ENCODE data around the gene ACTMAP.
A peak's percentile ranks its signal among the peaks of the same experiment; 100 is the strongest.
"Not testable (repeated sequence)": the region's sequence is repeated elsewhere in the genome, so short reads cannot be mapped to it uniquely, and the experiment has no call there.

ACTMAP gene

DNA sequence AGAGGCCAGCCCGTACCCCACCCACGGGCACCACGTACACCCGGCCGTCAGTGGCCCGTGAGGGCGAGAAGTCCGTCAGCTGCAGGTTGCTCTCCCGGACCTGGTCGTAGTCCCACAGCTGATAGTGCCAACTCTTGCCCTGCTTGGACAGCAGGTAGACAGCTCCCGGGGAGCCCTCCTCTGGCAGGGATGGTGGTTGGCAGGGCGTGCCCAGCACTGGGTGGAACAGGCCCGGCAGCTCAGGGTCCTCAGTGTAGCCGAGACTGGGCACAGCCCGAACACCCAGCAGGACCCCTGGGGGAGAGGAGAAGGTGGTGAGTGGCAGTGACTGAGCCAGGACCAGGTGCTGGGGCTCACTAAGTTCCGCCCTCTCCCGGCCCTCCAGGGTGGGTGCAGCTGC, 7.8 kb downstream of the ACTMAP start:
- no peaks in the 10 kb centered on the region for H3K9me3 Mint-ChIP-seq
- no peak overlapping the region for H3K27ac Mint-ChIP-seq
- peaks cover 7% of the 10 kb centered on the region for H3K36me3 Mint-ChIP-seq (ENCODE audit: low read depth)
- no peak overlapping the region for H3K4me3 Mint-ChIP-seq
- H3K27me3 Mint-ChIP-seq (ENCODE audit: low read depth), result no peaks in the 10 kb centered on the region
- peaks cover 4% of the 10 kb centered on the region for H3K4me1 Mint-ChIP-seq (ENCODE audit: low read depth)

DNA sequence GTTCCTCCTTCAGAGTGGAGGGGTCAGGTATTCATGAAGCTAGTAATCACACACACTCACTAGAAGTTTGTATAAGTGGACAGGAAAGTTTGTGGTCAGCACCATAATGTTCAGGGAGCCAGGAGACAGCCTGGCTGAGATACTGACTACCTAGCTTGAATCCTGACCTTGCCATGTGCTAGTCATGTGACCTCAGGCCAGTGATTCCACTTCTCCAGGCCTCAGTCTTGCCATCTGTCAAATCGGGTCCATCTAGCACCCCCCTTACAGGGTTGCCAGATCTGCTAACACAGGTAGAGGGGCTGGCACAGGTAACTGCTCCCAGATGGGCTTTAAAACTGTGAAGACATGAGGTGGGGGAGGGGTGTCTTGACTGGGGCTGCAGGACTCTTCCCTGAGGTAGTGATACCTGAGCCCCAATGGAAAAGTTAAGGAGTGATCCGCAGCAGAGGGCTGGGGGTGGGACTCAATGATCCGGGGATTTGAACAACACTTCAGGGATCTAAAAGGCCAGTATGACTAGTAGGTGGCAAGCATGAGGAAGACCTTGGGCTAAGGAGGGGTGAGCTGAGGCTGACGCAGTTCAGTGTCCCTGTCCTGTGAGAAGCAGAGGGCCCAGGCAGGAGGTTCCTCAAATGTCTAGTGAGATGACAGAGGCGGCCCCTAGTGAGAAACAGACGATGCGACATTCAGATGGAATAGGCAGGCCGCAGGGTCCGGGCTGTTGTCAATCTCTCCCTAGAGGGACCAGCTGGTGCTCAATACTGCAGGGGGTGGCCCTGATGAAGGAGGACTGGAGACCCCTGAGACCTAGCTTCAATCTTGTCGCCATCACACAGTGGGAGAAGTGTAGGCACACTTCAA, 8.5 kb downstream of the ACTMAP start:
- H3K27me3 Mint-ChIP-seq (ENCODE audit: low read depth), result no peaks in the 10 kb centered on the region
- no peak overlapping the region for H3K27ac Mint-ChIP-seq
- H3K9me3 Mint-ChIP-seq, result no peaks in the 10 kb centered on the region
- no peak overlapping the region for H3K4me3 Mint-ChIP-seq
- peaks cover 4% of the 10 kb centered on the region for H3K4me1 Mint-ChIP-seq (ENCODE audit: low read depth)
- H3K36me3 Mint-ChIP-seq (ENCODE audit: low read depth), result peaks cover 10% of the 10 kb centered on the region

DNA sequence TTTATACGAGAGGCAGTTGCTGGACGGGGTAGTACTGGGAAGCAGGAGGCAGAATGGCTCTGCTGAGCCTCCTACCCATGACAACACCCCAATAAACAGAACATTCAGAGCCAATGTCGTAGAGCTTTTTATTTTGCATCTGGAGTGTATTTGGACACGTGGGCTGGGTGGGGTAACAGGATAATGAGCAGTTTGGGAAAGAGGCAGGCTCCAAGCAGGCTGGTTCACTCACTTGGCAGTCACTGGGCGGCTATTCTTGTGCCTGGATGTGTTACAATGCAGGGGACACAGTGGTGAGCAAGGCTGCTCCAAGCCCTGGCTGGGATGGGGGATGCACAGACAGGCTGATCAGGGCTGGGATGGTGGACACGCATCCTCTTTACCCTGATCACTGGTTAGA, 9.5 kb downstream of the ACTMAP start:
- no peak overlapping the region for H3K27ac Mint-ChIP-seq

DNA sequence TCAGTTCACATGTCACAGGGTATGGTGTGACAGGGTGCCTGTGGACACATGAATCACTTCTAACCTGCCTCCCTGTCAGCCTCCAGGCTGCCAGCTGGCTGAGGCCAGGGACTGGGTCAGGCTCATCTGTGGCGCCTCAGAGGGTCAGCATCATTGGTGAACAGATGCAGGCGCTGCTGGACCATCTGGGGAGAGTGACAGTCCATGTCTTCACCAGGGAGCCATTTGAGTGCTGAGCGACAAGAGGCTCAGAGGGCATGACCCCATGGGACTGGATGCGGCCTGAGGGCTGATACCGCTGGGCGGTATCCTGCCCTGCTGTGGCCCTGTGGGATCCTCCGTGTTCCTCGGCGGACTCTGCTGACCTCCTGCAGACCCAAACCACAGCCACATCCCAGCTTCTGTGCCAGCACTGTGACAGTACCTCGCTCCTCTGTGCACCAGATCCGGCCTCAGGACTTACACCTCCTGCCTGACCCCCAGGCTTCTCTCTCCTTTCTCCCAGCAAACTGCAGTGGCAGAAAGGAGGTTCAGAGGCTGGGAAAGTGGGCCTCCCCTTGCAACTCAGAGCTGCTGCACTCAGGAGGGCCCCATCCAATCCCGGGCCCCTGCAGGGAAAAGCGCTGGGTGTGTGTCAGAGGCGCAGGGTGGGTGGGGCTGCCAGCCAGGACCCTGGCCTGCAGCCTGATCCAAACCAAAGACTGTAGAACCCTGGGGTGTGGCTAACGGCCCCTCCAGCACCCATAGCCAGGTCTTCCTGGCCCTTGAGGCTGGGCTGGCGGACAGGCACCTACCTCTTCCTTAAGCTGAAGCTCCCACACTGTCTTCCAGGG, 10.2 kb downstream of the ACTMAP start:
- H3K4me3 Mint-ChIP-seq, result no peak overlapping the region
- H3K27ac Mint-ChIP-seq, result no peak overlapping the region
- no peaks in the 10 kb centered on the region for H3K27me3 Mint-ChIP-seq (ENCODE audit: low read depth)
- peaks cover 16% of the 10 kb centered on the region for H3K36me3 Mint-ChIP-seq (ENCODE audit: low read depth)
- H3K9me3 Mint-ChIP-seq, result no peaks in the 10 kb centered on the region
- peaks cover 4% of the 10 kb centered on the region for H3K4me1 Mint-ChIP-seq (ENCODE audit: low read depth)

More for the DNA sequence above, 9.5 kb downstream of the ACTMAP start:
- Mint-ChIP-seq H3K9me3 (no peaks in the 10 kb centered on the region), H3K27me3 (ENCODE audit: low read depth) (no peaks in the 10 kb centered on the region), H3K4me1 (ENCODE audit: low read depth) (peaks cover 4% of the 10 kb centered on the region), H3K4me3 (no peak overlapping the region), H3K36me3 (ENCODE audit: low read depth) (peaks cover 11% of the 10 kb centered on the region)

DNA sequence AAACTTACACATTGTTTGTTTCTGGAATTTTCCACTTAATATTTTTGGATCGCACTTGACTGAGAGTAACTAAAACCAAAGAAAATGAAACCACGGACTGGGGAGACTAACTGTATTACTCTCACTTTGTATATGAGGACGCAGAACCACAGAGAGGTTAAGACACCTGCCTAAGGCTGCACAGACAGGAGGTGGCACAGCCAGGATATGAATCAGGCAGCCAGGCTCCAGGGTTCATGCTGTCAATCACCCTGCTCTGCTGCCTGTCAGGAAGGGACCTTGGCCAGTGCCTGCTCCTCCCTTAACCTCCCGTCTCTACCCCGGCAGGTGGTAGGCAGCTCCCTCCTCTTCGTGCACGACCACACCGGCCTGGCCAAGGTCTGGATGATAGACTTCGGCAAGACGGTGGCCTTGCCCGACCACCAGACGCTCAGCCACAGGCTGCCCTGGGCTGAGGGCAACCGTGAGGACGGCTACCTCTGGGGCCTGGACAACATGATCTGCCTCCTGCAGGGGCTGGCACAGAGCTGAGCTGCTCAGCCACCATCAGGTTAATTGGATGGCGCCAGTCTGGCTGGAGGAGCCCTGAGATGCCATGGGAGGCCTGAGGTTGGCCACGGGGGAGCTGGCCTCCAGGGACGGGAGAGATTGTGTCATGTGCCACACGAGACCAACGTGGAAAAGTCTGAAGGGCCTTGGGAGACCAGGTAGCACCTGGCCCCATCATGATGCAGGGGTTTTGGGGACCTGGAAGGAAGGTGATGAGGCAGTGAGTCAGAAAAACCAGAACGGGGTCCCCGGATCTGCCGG, 11.0 kb downstream of the ACTMAP start:
- Mint-ChIP-seq H3K4me3 (no peak overlapping the region), H3K27me3 (ENCODE audit: low read depth) (no peaks in the 10 kb centered on the region), H3K36me3 (ENCODE audit: low read depth) (peaks cover 18% of the 10 kb centered on the region), H3K27ac (no peak overlapping the region), H3K9me3 (no peaks in the 10 kb centered on the region), H3K4me1 (ENCODE audit: low read depth) (peaks cover 4% of the 10 kb centered on the region)

DNA sequence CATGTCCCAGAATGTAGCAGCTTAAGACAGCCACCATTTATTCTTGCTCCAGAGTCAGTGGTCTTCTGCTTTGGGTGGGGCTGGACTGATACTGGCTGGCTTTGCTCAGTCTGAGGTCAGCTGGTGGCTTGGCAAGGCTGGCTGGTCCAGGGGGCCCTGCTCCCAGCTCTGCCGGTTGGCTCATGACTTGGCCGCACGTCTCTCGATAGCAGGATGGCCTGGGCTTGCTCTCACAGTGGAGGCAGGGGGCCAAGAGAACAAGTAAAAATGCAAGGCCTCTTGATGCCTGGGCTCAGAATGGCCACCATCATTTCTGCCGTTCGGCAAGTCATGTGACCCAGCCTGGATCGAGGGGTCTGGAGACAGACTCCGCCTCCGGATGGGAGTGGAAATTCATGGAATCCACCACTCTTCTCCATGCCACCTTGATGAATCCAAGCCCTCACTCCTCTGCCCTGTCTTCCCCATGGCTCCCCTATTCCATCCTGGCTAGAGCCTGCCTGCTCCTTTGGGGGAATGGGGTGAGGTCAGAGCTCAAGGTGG, 13.1 kb downstream of the ACTMAP start:
- Mint-ChIP-seq H3K36me3 (ENCODE audit: low read depth) (peaks cover 32% of the 10 kb centered on the region), H3K9me3 (no peaks in the 10 kb centered on the region), H3K27me3 (ENCODE audit: low read depth) (no peaks in the 10 kb centered on the region)

DNA sequence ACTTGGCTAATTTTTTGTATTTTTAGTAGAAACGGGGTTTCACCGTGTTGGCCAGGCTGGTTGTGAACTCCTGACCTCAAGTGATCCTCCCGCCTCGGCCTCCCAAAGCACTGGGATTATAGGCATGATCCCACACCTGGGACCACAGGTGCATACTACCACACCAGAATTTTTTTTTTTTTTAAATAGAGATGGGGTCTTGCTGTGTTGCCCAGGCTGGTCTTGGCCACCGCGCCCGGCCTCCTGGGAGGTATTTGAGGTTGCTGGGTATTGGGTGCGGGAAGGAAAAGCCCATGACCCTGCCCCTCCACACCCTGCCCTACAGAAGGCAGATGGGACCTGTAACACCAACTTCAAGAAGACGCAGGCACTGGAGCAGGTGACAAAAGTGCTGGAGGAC, 13.6 kb downstream of the ACTMAP start:
- peaks cover 32% of the 10 kb centered on the region for H3K36me3 Mint-ChIP-seq (ENCODE audit: low read depth)
- H3K27ac Mint-ChIP-seq, result no peak overlapping the region
- no peaks in the 10 kb centered on the region for H3K27me3 Mint-ChIP-seq (ENCODE audit: low read depth)
- H3K4me3 Mint-ChIP-seq, result no peak overlapping the region
- peaks cover 6% of the 10 kb centered on the region for H3K4me1 Mint-ChIP-seq (ENCODE audit: low read depth)
- no peaks in the 10 kb centered on the region for H3K9me3 Mint-ChIP-seq

More for the DNA sequence above, 13.1 kb downstream of the ACTMAP start:
- Mint-ChIP-seq H3K4me1 (ENCODE audit: low read depth) (peaks cover 6% of the 10 kb centered on the region), H3K4me3 (no peak overlapping the region), H3K27ac (no peak overlapping the region)

DNA sequence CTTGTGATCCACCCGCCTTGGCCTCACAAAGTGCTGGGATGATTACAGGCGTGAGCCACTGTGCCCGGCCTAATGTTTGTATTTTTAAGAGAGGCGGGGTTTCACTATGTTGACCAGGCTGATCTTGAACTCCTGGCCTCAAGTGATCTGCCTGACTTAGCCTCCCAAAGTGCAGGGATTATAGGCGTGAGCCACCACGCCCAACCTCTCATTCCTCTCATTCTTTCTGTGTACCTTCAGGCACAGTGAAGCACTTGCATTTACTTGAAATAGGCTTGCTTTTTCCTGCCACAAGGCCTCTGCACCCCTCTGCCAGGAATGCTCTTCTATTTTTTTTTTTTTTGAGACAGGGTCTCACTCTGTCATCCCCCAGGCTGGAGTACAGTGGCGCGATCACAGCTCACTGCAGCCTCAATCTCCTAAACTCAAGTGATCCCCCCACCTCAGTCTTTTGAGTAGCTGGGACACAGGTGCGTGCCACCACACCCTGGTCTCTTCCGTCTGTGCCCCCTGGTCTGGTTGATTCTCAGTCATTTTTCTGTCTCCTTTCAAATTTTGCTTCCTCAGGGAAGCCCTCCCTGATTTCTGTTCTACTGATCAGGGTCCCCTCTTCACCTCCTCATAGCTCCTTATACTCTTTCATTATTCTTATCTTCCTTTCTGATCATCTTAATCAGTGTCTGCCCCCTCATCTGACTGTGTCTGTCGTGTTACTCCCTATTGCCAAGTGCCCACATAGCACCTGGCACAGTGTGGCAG, 15.1 kb downstream of the ACTMAP start:
- Mint-ChIP-seq H3K9me3 (no peaks in the 10 kb centered on the region), H3K4me3 (no peak overlapping the region), H3K27me3 (ENCODE audit: low read depth) (no peaks in the 10 kb centered on the region), H3K4me1 (ENCODE audit: low read depth) (peaks cover 6% of the 10 kb centered on the region), H3K36me3 (ENCODE audit: low read depth) (peaks cover 40% of the 10 kb centered on the region), H3K27ac (no peak overlapping the region)

DNA sequence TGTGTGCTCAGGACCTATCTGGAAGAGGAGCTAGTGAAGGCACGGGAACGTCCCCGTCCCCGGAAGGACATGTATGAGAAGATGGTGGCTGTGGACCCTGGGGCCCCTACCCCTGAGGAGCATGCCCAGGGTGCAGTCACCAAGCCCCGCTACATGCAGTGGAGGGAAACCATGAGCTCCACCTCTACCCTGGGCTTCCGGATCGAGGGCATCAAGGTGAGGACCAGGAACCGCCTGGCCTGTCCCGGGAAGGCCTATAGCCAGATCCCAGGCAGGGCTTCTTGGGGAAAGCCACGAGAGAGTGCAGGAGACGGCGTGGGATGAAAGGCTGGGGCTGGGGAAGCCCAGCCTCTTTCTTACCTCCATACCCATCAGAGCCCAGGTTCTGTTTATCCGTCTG, 17.1 kb downstream of the ACTMAP start:
- no peak overlapping the region for H3K4me3 Mint-ChIP-seq
- peaks cover 2% of the 10 kb centered on the region for H3K4me1 Mint-ChIP-seq (ENCODE audit: low read depth)
- no peaks in the 10 kb centered on the region for H3K27me3 Mint-ChIP-seq (ENCODE audit: low read depth)
- no peaks in the 10 kb centered on the region for H3K9me3 Mint-ChIP-seq
- H3K27ac Mint-ChIP-seq, result no peak overlapping the region
- peaks cover 37% of the 10 kb centered on the region for H3K36me3 Mint-ChIP-seq (ENCODE audit: low read depth)

DNA sequence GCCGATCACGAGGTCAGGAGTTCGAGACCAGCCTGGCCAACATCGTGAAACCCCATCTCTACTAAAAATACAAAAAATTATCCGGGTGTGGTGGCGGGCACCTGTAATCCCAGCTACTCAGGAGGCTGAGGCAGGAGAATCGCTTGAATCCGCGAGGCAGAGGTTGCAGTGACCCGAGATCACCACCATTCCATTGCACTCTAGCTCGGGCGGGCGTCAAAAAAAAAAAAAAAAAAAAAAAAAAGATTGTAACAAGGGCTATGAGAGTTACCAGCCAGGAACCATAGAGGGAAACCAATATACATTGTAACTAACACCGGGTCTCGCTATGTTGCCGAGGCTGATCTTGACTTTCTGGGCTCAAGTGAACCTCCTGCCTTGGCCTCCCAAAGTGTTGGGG, 18.0 kb downstream of the ACTMAP start:
- H3K4me3 Mint-ChIP-seq; H3K27me3 Mint-ChIP-seq (ENCODE audit: low read depth); H3K4me1 Mint-ChIP-seq (ENCODE audit: low read depth); H3K9me3 Mint-ChIP-seq; H3K27ac Mint-ChIP-seq: not testable (repeated sequence)
- H3K36me3 Mint-ChIP-seq (ENCODE audit: low read depth), result peaks cover 36% of the 10 kb centered on the region

DNA sequence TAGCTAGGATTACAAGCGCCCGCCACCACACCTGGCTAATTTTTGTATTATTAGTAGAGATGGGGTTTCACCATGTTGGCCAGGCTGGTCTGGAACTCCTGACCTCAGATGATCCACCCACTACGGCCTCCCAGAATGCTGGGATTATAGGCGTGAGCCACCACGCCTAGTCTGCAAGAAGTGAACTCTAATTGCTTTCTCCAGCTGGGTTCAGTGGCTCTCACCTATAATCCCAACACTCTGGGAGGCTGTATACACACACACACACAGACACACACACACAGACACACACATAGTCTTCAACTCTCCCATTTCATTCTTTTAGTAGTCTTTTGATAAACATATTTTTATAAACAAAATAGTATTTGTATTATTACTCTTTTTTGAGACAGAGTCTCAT, 20.2 kb downstream of the ACTMAP start:
- not testable (repeated sequence) for H3K27me3 Mint-ChIP-seq (ENCODE audit: low read depth); H3K4me3 Mint-ChIP-seq; H3K27ac Mint-ChIP-seq; H3K4me1 Mint-ChIP-seq (ENCODE audit: low read depth); H3K9me3 Mint-ChIP-seq
- H3K36me3 Mint-ChIP-seq (ENCODE audit: low read depth), result peaks cover 33% of the 10 kb centered on the region

DNA sequence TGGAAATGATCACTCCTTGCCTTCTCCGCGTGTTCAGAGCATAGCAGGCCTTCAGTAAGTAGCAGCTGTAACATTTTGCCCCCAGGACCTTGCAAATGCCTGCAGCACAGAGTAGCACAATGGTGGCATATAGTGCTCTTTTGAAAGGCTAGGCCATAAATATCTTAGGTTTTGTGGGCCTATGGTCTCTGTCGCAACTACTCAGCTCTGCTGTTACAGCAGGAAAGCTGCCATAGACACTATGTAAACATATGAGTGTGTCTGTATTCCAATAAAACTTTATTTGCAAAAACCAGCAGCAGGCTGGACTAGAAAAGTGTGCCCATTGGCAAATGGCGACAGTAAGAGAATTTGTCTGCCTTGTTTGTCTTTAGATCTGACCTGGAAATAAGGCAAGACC, 24.0 kb downstream of the ACTMAP start:
- no peak overlapping the region for H3K27ac Mint-ChIP-seq
- peaks cover 13% of the 10 kb centered on the region for H3K4me1 Mint-ChIP-seq (ENCODE audit: low read depth)
- no peaks in the 10 kb centered on the region for H3K27me3 Mint-ChIP-seq (ENCODE audit: low read depth)
- H3K4me3 Mint-ChIP-seq, result no peak overlapping the region
- H3K9me3 Mint-ChIP-seq, result no peaks in the 10 kb centered on the region
- peaks cover 35% of the 10 kb centered on the region for H3K36me3 Mint-ChIP-seq (ENCODE audit: low read depth)

DNA sequence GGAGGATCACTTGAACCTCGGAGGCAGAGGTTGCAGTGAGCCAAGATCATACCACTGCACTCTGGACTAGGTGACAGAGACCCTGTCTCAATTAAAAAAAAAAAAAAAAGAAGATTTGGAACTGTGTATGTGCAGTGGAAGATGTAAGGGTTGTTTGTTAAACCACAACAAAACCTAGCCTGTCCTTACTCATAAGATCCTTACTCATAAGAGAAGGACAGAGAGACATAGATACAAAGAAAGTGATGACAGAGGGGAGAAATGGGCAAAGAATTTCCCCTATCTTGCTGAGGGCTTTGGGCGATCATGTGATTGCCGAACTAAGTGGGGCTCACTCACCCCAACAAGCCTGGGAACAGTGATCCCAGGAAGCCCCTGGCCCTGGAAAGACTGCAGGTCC, 25.4 kb downstream of the ACTMAP start:
- no peaks in the 10 kb centered on the region for H3K27me3 Mint-ChIP-seq (ENCODE audit: low read depth)
- H3K4me3 Mint-ChIP-seq, result no peak overlapping the region
- peaks cover 26% of the 10 kb centered on the region for H3K4me1 Mint-ChIP-seq (ENCODE audit: low read depth)
- peaks cover 34% of the 10 kb centered on the region for H3K36me3 Mint-ChIP-seq (ENCODE audit: low read depth)
- no peaks in the 10 kb centered on the region for H3K9me3 Mint-ChIP-seq
- H3K27ac Mint-ChIP-seq, result peak overlapping the region; percentile 46

DNA sequence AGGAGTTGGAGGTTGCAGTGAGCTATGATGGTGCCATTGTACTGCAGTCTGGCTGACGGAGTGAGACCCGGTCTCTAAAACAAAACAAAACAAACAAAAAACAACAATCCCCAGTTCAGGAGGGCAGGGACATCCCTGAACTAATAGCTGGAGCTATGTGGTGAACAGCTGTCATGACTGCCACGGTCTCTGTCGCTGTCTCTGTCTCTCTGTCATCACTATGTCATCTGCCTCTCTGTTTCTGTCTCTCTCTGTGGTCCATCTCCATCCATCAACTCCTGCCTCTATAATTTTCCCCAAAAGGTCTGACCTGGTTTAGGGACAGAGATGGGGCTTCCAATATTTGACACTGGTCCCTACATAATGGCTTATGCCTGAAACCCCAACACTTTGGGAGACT, 26.0 kb downstream of the ACTMAP start:
- Mint-ChIP-seq H3K9me3 (no peaks in the 10 kb centered on the region), H3K36me3 (ENCODE audit: low read depth) (peaks cover 34% of the 10 kb centered on the region), H3K27ac (no peak overlapping the region), H3K27me3 (ENCODE audit: low read depth) (no peaks in the 10 kb centered on the region), H3K4me3 (no peak overlapping the region), H3K4me1 (ENCODE audit: low read depth) (peaks cover 28% of the 10 kb centered on the region)
